Gastrocnemius medialis (tissue), 4 donors: ENCODE data around the gene REXO5.

Experiments used
- CTCF ChIP-seq, 5 experiments: fragments of 450-650 bp in 3 of 5; fragments of 200-600 bp in 2 of 5; sonication (generic) in 2 of 5; IDR thresholded peaks in 4 of 5; conservative IDR thresholded peaks in 1 of 5; 1 replicate in 4 of 5; 2 replicates in 1 of 5; pipeline ENCODE4 v1.5.1; 2016 to 2019; ENCODE audit warnings: antibody characterized with exemption in 5 of 5, mild to moderate bottlenecking in 3 of 5, moderate library complexity in 3 of 5
- POLR2A ChIP-seq, 2 donors: fragments of 450-650 bp; IDR thresholded peaks; one replicate each; pipeline ENCODE4 v1.6.1; 2017; ENCODE audit warnings: antibody characterized with exemption in 2 of 2, mild to moderate bottlenecking in 2 of 2, moderate library complexity in 2 of 2

DNA sequence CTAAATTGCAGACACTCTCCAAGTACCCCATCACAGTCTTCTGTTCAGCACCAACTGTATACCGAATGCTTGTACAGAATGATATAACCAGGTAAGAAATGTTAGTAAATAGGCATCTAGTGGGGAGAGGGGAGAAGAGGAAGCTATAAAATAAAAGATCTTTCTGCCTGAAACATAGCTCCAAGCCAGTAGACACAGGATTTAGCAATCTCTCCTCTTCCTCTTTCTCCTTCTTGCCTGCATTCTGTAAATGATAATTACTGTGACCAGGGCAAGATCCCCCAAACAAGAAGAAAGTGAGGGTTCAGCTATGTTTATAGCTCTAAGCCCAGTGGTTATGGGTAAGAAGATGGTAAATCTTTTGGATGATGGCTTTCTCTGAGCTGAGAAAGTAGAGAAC, 24.6 kb upstream of the REXO5 start:
- TF ChIP-seq POLR2A (IDR thresholded peaks at IDR 0.05) (no peak), CTCF (IDR thresholded peaks at IDR 0.05 in 4 of 5, conservative IDR thresholded peaks at IDR 0.05 in 1 of 5) (no peak)
